GM12801 (cell line): ENCODE measurements around the gene EPB41L2.

Source experiments
- CTCF ChIP-seq: IDR thresholded peaks from one replicate; pipeline ENCODE4 v1.5.1; 2011; ENCODE audit warnings: control low read depth; ENCODE audit not compliant: insufficient read length; ENCODE audit errors: extremely low read depth

The EPB41L2 gene

DNA sequence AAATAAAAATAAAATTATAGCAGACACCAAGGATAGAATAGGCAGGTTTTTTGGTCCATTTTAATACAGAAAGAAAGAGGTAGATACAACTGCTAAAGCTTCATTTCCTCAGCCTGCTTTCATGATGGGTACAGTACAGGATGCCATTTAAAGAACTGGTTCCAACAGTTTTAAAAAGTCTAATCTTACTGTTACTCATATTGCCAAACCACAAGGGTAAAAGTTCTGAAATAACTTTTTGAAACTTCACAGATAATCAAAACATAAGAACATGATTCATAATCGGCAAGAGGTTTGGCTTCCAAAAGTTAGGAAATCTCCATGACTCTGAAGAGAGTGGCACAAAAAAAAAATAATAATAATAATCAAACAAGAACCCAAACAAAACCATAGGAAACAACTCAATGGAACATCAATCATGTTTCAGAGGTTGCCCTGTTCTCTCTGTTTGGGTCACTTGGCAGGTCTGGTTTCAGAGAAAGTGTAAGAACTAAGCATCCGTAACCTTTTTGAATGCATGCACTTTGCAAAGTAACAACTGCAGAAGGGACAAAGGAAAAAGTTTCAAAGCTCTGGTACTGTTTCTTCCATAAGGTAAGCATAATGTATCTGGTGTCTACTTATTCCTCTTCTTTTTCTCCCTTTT is 156.2 kb downstream of the EPB41L2 start:
- TF ChIP-seq CTCF = no peak

DNA sequence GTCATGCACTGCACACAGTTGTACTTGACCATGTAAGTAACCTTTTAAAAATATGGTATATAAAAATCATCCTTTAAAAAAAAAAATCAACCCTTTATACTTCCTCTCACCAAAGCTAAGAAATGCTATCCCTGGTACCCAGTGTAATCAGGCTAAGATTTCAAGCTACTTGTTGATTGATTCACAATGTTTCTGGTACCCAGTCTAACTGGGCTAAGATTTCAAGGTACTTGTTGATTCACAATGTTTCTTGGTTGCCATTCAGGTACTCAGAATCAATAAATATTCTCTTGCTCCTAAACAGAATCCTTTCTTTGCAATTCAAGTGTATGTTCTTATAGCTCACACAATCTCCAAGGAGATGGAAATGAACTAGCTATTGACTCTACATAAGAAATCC is 159.4 kb downstream of the EPB41L2 start:
- TF ChIP-seq CTCF = no peak

DNA sequence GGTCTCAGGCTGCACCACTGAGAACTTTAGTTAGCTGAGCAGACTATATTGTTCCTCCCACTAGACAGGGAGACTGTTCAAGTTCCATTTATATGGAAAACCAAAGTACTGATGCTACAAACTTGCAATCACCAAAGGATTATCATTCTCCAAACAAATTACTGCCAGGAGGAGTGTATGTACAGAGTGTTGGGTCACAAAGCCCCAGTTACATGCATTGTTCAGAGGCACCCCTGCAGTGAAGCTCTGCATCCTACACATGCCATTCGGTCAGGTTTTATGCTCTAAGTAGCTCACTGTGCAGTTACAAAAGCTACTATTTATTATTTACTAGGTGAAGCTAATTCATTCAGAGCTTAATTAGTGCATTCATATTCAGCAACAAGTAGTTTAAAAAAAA is 160.0 kb downstream of the EPB41L2 start:
- TF ChIP-seq CTCF = no peak

- no peak for TF ChIP-seq CTCF
Observed at GRCh38 chr6:130900913-130901312, 162.1 kb downstream of the EPB41L2 start.

DNA sequence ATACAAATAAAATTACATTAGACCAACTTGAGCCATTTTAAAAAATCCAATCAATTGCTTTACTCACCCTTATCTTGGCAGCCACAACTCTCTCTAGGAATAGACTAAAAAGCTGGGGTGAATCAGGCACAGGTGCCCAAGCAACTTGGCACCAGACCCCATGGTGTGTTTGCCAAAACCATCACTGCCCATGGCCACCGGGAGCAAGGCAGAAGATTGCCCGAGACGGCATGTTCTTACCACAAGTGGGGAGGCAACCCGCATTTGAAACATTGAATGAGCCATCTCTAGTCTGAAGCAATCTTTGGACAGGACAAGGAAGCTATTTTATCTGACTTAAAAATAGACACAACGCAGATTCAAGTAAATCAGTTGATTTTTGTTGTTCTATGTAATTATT is 166.8 kb downstream of the EPB41L2 start:
- TF ChIP-seq CTCF = no peak

GRCh38 chr6:130895516-130895915 is 167.5 kb downstream of the EPB41L2 start:
- TF ChIP-seq CTCF = no peak

- TF ChIP-seq CTCF = no peak
Observed at GRCh38 chr6:130893766-130894165, 169.3 kb downstream of the EPB41L2 start.
